HepG2 (cell line): ENCODE measurements around the gene LAMTOR1. TPM values are rescaled to one million over a fixed set of nuclear protein-coding genes. Genes with fewer than 3 reads are reported as not detected.

ENCODE experiments used
- ATAC-seq: fragments of 200-7000 bp; cut with Tn5 transposase; 3 replicates; pipeline ENCODE4 v1.9.1; 2020; ENCODE audit warnings: mild to moderate bottlenecking, moderate library complexity
- BruUV-seq: library from RNA; stranded (reverse); fragments of 400-500 nt; replicated peaks from 2 replicates; lab custom pipeline; 2021; lab: Mats Ljungman, UMichigan
- CTCF ChIA-PET: fragments of 300-600 bp; formaldehyde crosslinking; extraction: SDS; loops from one replicate; lab custom pipeline; 2021; ENCODE audit warnings: low total read pairs, inconsistent platforms, low intra/inter-chr PET ratio; lab: Yijun Ruan, JAX
- POLR2A ChIA-PET: fragments of 350-600 bp; sonication (Branson Sonifier 250); formaldehyde crosslinking; loops from one replicate; lab custom pipeline; 2020; ENCODE audit warnings: antibody characterized with exemption, inconsistent platforms; lab: Yijun Ruan, JAX
- DNase-seq: peaks from one replicate; pipeline ENCODE4 v3.0.0-alpha.2; 2015; ENCODE audit warnings: low spot score
- FAIRE-seq: peaks from 3 replicates; lab custom pipeline; 2011; peaks lifted over from hg19 to GRCh38; lab: Jason Lieb, UNC
- H2AFZ ChIP-seq: one replicate; pipeline ENCODE4 v1.6.1; 2011; ENCODE audit warnings: low read length, inconsistent platforms
- H3K27ac ChIP-seq: fragments of 300-600 bp; 3 replicates; pipeline ENCODE4 v1.8.0; 2011; ENCODE audit warnings: mixed run types, mild to moderate bottlenecking, mixed read lengths, low read length, inconsistent platforms; ENCODE audit not compliant: insufficient read depth; ENCODE audit errors: extremely low read length
- H3K27me3 ChIP-seq, 2 experiments: fragments of 200-600 bp in 1 of 2; 2 replicates in 1 of 2; 3 replicates in 1 of 2; pipeline versions ENCODE4 v1.6.0 to v1.8.0; 2011; ENCODE audit warnings: low read length in 2 of 2, mild to moderate bottlenecking in 2 of 2, moderate library complexity in 2 of 2, inconsistent platforms in 1 of 2; ENCODE audit not compliant: insufficient read depth in 2 of 2, control insufficient read depth in 1 of 2
- H3K36me3 ChIP-seq, 2 experiments: fragments of 200-600 bp in 1 of 2; replicated peaks in 1 of 2; 2 replicates in 1 of 2; 3 replicates in 1 of 2; pipeline versions ENCODE4 v1.5.1 to v1.8.0; 2011; ENCODE audit warnings: low read length in 2 of 2, inconsistent platforms in 1 of 2; ENCODE audit not compliant: insufficient read depth in 2 of 2, control insufficient read depth in 1 of 2
- H3K4me1 ChIP-seq: 2 replicates; pipeline ENCODE4 v1.5.1; 2012; ENCODE audit warnings: low read length, inconsistent platforms; ENCODE audit not compliant: insufficient read depth
- H3K4me2 ChIP-seq: 2 replicates; pipeline ENCODE4 v1.6.0; 2011; ENCODE audit warnings: low read depth, low read length, inconsistent platforms
- H3K4me3 ChIP-seq, 3 experiments: fragments of 200-600 bp in 1 of 3; sonication (generic), shearing (Covaris generic) in 1 of 3; replicated peaks in 1 of 3; 2 replicates each; pipeline ENCODE4 v1.5.1; 2011 to 2016; ENCODE audit warnings: low read length in 3 of 3, inconsistent platforms in 2 of 3, low read depth in 2 of 3, mild to moderate bottlenecking in 2 of 3, control low read depth in 1 of 3, mixed read lengths in 1 of 3; ENCODE audit not compliant: insufficient read depth in 1 of 3
- H3K79me2 ChIP-seq: one replicate; pipeline ENCODE4 v1.6.1; 2011; ENCODE audit warnings: low read length, inconsistent platforms; ENCODE audit not compliant: insufficient read depth
- H3K9ac ChIP-seq: 2 replicates; pipeline ENCODE4 v1.6.0; 2011; ENCODE audit warnings: mild to moderate bottlenecking, low read depth, low read length, inconsistent platforms; ENCODE audit not compliant: insufficient read depth
- H3K9me3 ChIP-seq: 2 replicates; pipeline ENCODE4 v1.5.1; 2012; ENCODE audit warnings: mild to moderate bottlenecking, low read length
- H4K20me1 ChIP-seq: 2 replicates; pipeline ENCODE4 v1.6.0; 2011; ENCODE audit warnings: inconsistent platforms, mild to moderate bottlenecking, low read length, moderate library complexity; ENCODE audit not compliant: insufficient read depth
- ARNT ChIP-seq: fragments of 450-650 bp; IDR thresholded peaks from 2 replicates; pipeline ENCODE4 v1.6.1; 2017
- ASH2L ChIP-seq: fragments of 300-600, 200-600 bp; sonication (generic); IDR thresholded peaks from 2 replicates; pipeline ENCODE4 v1.7.0; 2017; ENCODE audit warnings: low read depth, mild to moderate bottlenecking, moderate library complexity, mixed read lengths, low read length; ENCODE audit not compliant: insufficient read length
- DMTF1 ChIP-seq: sonication (generic); formaldehyde crosslinking; IDR thresholded peaks from 2 replicates; pipeline ENCODE4 v1.4.0; 2020; ENCODE audit warnings: mild to moderate bottlenecking, missing genetic modification reagents
- FOSL1 ChIP-seq: sonication (generic); formaldehyde crosslinking; IDR thresholded peaks from 2 replicates; pipeline ENCODE4 v1.9.0; 2021; ENCODE audit warnings: missing genetic modification reagents, borderline replicate concordance
- KDM5B ChIP-seq: sonication (generic); formaldehyde crosslinking; IDR thresholded peaks from 2 replicates; pipeline ENCODE4 v1.4.0; 2020; ENCODE audit warnings: missing genetic modification reagents, mild to moderate bottlenecking, borderline replicate concordance
- NFKB2 ChIP-seq: sonication (generic); formaldehyde crosslinking; IDR thresholded peaks from 2 replicates; pipeline ENCODE4 v1.4.0; 2020; ENCODE audit warnings: missing genetic modification reagents, borderline replicate concordance
- PRDM15 ChIP-seq: sonication (generic); formaldehyde crosslinking; IDR thresholded peaks from 2 replicates; pipeline ENCODE4 v1.4.0; 2020; ENCODE audit warnings: missing genetic modification reagents
- REL ChIP-seq: sonication (generic); formaldehyde crosslinking; conservative IDR thresholded peaks from 2 replicates; pipeline ENCODE4 v1.8.0; 2022; ENCODE audit warnings: mild to moderate bottlenecking, missing genetic modification reagents, moderate library complexity
- SRSF9 ChIP-seq: fragments of 200-400 bp; formaldehyde crosslinking; IDR thresholded peaks from 2 replicates; pipeline ENCODE4 v1.6.1; 2018; ENCODE audit warnings: borderline replicate concordance, mild to moderate bottlenecking, low read depth, low read length; ENCODE audit not compliant: insufficient read depth, poor library complexity, severe bottlenecking
- ZNF782 ChIP-seq: sonication (generic); formaldehyde crosslinking; IDR thresholded peaks from 2 replicates; pipeline ENCODE4 v1.4.0; 2020; ENCODE audit warnings: missing genetic modification reagents, mild to moderate bottlenecking, borderline replicate concordance
- ZUFSP ChIP-seq: sonication (generic); formaldehyde crosslinking; IDR thresholded peaks from 2 replicates; pipeline ENCODE4 v1.9.0; 2021; ENCODE audit warnings: missing genetic modification reagents, mild to moderate bottlenecking, borderline replicate concordance
- WGBS: methylation state at CpG from one replicate; pipeline ENCODE4 v1.1.6; 2017; ENCODE audit warnings: low lambda C conversion rate; 5-methylcytosine and 5-hydroxymethylcytosine counted together
- in situ Hi-C: cut with HindIII; loops from 2 replicates; pipeline ENCODE4 v1.10.0; 2017; ENCODE audit warnings: low pct_unique_long_range_greater_than_20kb; ENCODE audit not compliant: extremely low pct_ligation_motif_present
- intact Hi-C: fragments of 100-400 bp; cut with micrococcal nuclease; formaldehyde crosslinking; loops from one replicate; pipeline ENCODE4 v1.10.0; 2022; ENCODE audit not compliant: unreplicated experiment
- polyA plus RNA-seq, 8 experiments: library from polyadenylated mRNA; depleted of rRNA in 3 of 8; stranded (reverse) in 7 of 8; unstranded in 1 of 8; fragments of >200 nt; fragmentation: Illumina TruSeq in 4 of 8; extraction: Trizol in 4 of 8; gene quantifications; 2 replicates each; pipeline versions ENCODE4 v1.2.1 to v1.2.3, GENCODE V29; 2011 to 2016; ENCODE audit warnings: low read depth in 4 of 8, missing spikeins in 1 of 8, mixed read lengths in 1 of 8; ENCODE audit not compliant: insufficient read depth in 1 of 8
- total RNA-seq, 5 experiments: library from RNA; depleted of rRNA; stranded (reverse); fragments of >200 nt; fragmentation: Illumina TruSeq; extraction: Trizol; gene quantifications; 2 replicates each; pipeline ENCODE4 v1.2.3, GENCODE V29; 2016; ENCODE audit warnings: low read depth in 1 of 5
- TF ChIP-seq, protein P1 (sequence below): sonication (generic); formaldehyde crosslinking; IDR thresholded peaks from 2 replicates; pipeline ENCODE4 v1.4.0; 2020; ENCODE audit warnings: missing genetic modification reagents

Gene LAMTOR1
- total and polyA plus RNA-seq, 2 of the 13 experiments (the other 11 are each of a cell fraction or from before 2014, with no cell fraction given), result 60.4 to 66.0 TPM

- ATAC-seq, result no peak
- Histone ChIP-seq H3K36me3 (no peaks in the 10 kb centered on the region), H3K4me3 (no peak overlapping the region), H3K4me1 (peaks cover 6% of the 10 kb centered on the region; the same call in 1 of the 2 replicates), H3K27me3 (peaks cover 1 to 13% of the 10 kb centered on the region in 2 experiments; a peak in 2 of 5 replicates), H3K4me2 (no peak overlapping the region), H2AFZ (no peak overlapping the region), H3K9me3 (no peaks in the 10 kb centered on the region), H4K20me1 (no peaks in the 10 kb centered on the region), H3K27ac (no peak overlapping the region), H3K79me2 (no peaks in the 10 kb centered on the region), H3K9ac (no peak overlapping the region)
- intact Hi-C loops (no loop called here), in situ Hi-C loops (no loop called here)
- BruUV-seq, result no TSS peak
- no peak for DNase-seq
- WGBS, result 57% methylated on average over 6 of the region's 6 CpGs
- no peak for FAIRE-seq
- ChIA-PET POLR2A (no interaction called here), CTCF (no interaction called here)
- no peak for TF ChIP-seq FOSL1 (CRISPR knock-in tag)
- TF ChIP-seq NFKB2 (CRISPR knock-in tag), result no peak
- no peak for TF ChIP-seq ARNT
- TF ChIP-seq PRDM15, result no peak
- TF ChIP-seq, protein P1, sequence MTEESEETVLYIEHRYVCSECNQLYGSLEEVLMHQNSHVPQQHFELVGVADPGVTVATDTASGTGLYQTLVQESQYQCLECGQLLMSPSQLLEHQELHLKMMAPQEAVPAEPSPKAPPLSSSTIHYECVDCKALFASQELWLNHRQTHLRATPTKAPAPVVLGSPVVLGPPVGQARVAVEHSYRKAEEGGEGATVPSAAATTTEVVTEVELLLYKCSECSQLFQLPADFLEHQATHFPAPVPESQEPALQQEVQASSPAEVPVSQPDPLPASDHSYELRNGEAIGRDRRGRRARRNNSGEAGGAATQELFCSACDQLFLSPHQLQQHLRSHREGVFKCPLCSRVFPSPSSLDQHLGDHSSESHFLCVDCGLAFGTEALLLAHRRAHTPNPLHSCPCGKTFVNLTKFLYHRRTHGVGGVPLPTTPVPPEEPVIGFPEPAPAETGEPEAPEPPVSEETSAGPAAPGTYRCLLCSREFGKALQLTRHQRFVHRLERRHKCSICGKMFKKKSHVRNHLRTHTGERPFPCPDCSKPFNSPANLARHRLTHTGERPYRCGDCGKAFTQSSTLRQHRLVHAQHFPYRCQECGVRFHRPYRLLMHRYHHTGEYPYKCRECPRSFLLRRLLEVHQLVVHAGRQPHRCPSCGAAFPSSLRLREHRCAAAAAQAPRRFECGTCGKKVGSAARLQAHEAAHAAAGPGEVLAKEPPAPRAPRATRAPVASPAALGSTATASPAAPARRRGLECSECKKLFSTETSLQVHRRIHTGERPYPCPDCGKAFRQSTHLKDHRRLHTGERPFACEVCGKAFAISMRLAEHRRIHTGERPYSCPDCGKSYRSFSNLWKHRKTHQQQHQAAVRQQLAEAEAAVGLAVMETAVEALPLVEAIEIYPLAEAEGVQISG (CRISPR knock-in tag), result no peak
- TF ChIP-seq ZNF782 (CRISPR knock-in tag), result no peak
- TF ChIP-seq ASH2L, result no peak
- TF ChIP-seq REL, result no peak
- no peak for TF ChIP-seq DMTF1 (CRISPR knock-in tag)
- TF ChIP-seq SRSF9, result no peak
- no peak for TF ChIP-seq KDM5B
- TF ChIP-seq ZUFSP (CRISPR knock-in tag), result no peak
Measured at GRCh38 chr11:72119198-72119597, 16.1 kb upstream of the LAMTOR1 start.
